ENCODE measurements around the gene PPP3CB. TPM values are rescaled to one million over a fixed set of nuclear protein-coding genes. Genes with fewer than 3 reads are reported as not detected.

PPP3CB gene
- total and polyA plus RNA-seq, 7 experiments from 2014 or later = 6.2 to 44.5 (median 34.9) TPM

GRCh38 chr10:73416571-73416970, 79.3 kb downstream of the PPP3CB start:
- DNase-seq = no peak
- Mint-ChIP-seq H3K27me3 (peaks cover 0 to 4% (median 0%) of the 10 kb centered on the region in 5 donors), H3K27ac (no peak overlapping the region), H3K4me1 (peaks cover 17 to 31% (median 28%) of the 10 kb centered on the region in 7 donors), H3K36me3 (peaks cover 0 to 2% (median 0%) of the 10 kb centered on the region in 5 donors), H3K9me3 (no peaks in the 10 kb centered on the region), H3K4me3 (no peak overlapping the region)
- Histone ChIP-seq H3K27me3 (ENCODE audit: control insufficient read depth in 2 of 2, insufficient read depth in 2 of 2, low read length in 2 of 2) (no peaks in the 10 kb centered on the region), H3K27ac (ENCODE audit: low read depth, low read length) (no peak overlapping the region), H3K4me3 (ENCODE audit: low read length) (no peak overlapping the region), H3K36me3 (ENCODE audit: control insufficient read depth in 2 of 3, insufficient read depth in 3 of 3, low read length in 3 of 3) (peaks cover 0 to 8% (median 0%) of the 10 kb centered on the region in 3 experiments), H3K9me3 (ENCODE audit: control insufficient read depth in 2 of 3, low read length in 3 of 3) (no peaks in the 10 kb centered on the region), H3K4me1 (ENCODE audit: control insufficient read depth in 2 of 2, insufficient read depth in 2 of 2, low read length in 2 of 2) (peaks cover 5 to 10% of the 10 kb centered on the region in 2 donors)
- POLR2A ChIA-PET = interaction anchor here (0.7 kb wide), 1 partner anchor 79 kb away, joined by 5 read pairs; no protein-coding TSS in a partner anchor
- CTCF ChIA-PET = no interaction called here
- intact Hi-C loops (cut with micrococcal nuclease) = loop anchor here (10.0 kb wide), 3 partner anchors 358 to 1062 kb away; partner anchors contain the start of genes CAMK2G (in 1 of the 2) and DNAJB12 (in 1 of the 2)
- no peak for ATAC-seq

GRCh38 chr10:73414230-73414945, 81.4 kb downstream of the PPP3CB start:
- POLR2A ChIA-PET = interaction anchor here (0.5 to 3.3 kb wide), 5 partner anchors 8 to 358 kb away, joined by 3 to 22 read pairs (median 4); partner anchors contain the start of gene PPP3CB
- Histone ChIP-seq H3K9me3 (ENCODE audit: control insufficient read depth in 2 of 3, low read length in 3 of 3) (no peaks in the 10 kb centered on the region), H3K4me3 (ENCODE audit: low read length) (peak overlapping the region; percentile 78), H3K27ac (ENCODE audit: low read depth, low read length) (peak overlapping the region; percentile 98), H3K27me3 (ENCODE audit: control insufficient read depth in 2 of 2, insufficient read depth in 2 of 2, low read length in 2 of 2) (no peaks in the 10 kb centered on the region), H3K36me3 (ENCODE audit: control insufficient read depth in 2 of 3, insufficient read depth in 3 of 3, low read length in 3 of 3) (peaks cover 0 to 8% (median 0%) of the 10 kb centered on the region in 3 experiments), H3K4me1 (ENCODE audit: control insufficient read depth in 2 of 2, insufficient read depth in 2 of 2, low read length in 2 of 2) (peaks cover 5 to 13% of the 10 kb centered on the region in 2 donors)
- ATAC-seq = peak; percentile 29
- peaks cover 32 to 53% (median 46%) of the 10 kb centered on the region in 7 donors for H3K4me1 Mint-ChIP-seq
- peak overlapping the region; percentile 82 to 97 (median 90) for H3K4me3 Mint-ChIP-seq
- intact Hi-C loops (cut with micrococcal nuclease) = loop anchor here (1.0 to 10.0 kb wide), 11 partner anchors 56 to 1818 kb away; partner anchors contain the start of genes CFAP70 (in 2 of the 2), MRPS16 (in 2 of the 2), SEC24C (in 2 of the 2) and CAMK2G (in 1 of the 2)
- peak overlapping the region; percentile 51 to 92 (median 82) for H3K27ac Mint-ChIP-seq
- peak in 6 of 9 donors; percentile 6 to 30 (median 20) for DNase-seq
- peaks cover 0 to 4% (median 0%) of the 10 kb centered on the region in 5 donors for H3K27me3 Mint-ChIP-seq
- peaks cover 0 to 2% (median 0%) of the 10 kb centered on the region in 11 donors for H3K9me3 Mint-ChIP-seq
- CTCF ChIA-PET = no interaction called here
- peaks cover 0 to 10% (median 0%) of the 10 kb centered on the region in 5 donors for H3K36me3 Mint-ChIP-seq

DNA sequence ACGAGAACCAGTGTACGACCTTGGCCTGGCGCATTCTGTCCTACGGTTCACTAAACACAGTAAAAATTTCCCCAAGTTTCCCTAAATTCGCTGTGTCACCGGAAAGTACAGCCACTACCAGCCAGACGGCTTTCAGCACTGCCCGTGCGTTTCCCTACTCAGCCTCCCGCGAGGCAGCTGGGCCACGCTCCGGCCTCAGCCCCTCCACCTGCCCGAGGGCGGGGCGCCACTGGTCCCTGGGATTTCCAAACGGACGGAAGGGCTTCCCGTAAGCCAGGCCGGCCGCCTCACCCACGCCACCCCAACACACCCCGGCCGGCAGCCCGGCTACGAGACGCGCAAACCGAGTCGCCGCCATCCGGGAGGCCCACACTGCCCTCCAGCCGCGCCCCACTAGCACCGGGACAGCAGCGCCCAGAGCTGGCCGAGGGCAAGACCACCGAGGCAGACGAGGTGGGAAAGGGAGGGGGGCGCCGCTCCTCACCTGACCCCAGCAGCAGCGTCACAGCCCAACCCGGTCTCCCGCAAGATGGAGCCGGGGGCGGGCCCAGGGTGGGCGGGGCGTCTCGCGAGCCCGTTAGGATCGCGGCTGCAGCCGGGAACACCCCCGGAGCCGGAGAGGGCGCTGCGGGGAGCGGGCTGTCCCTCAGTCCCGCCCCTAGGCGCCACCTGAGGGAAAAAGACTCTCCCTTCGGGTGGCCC, 82.1 kb downstream of the PPP3CB start, which contains the start of gene ANXA7:
Gene ANXA7 (minus strand): TSS at position 531 of the 702 bp plus-strand sequence. CDS start 13,202 bp downstream, outside the sequence.
- ChIA-PET CTCF (interaction anchor here (0.6 to 1.1 kb wide), 2 partner anchors 18 to 19 kb away, joined by 3 to 4 read pairs; no protein-coding TSS in a partner anchor), POLR2A (interaction anchor here (0.5 to 3.3 kb wide), 12 partner anchors 10 to 1048 kb away, joined by 3 to 22 read pairs (median 4); partner anchors contain the start of genes CFAP70, MRPS16 and PPP3CB)
- Mint-ChIP-seq H3K27me3 (peaks cover 0 to 4% (median 0%) of the 10 kb centered on the region in 5 donors), H3K36me3 (peaks cover 0 to 10% (median 0%) of the 10 kb centered on the region in 5 donors), H3K4me3 (peak within 1 kb of the TSS; percentile 82 to 97 (median 94)), H3K9me3 (peaks cover 0 to 2% (median 0%) of the 10 kb centered on the region in 11 donors), H3K4me1 (peaks cover 39 to 60% (median 53%) of the 10 kb centered on the region in 7 donors), H3K27ac (peak within 1 kb of the TSS; percentile 83 to 95 (median 90))
- H3K9me3 ChIP-seq (ENCODE audit: control insufficient read depth in 2 of 3, low read length in 3 of 3) = no peaks in the 10 kb centered on the region
- H3K27me3 ChIP-seq (ENCODE audit: control insufficient read depth in 2 of 2, insufficient read depth in 2 of 2, low read length in 2 of 2) = no peaks in the 10 kb centered on the region
- H3K36me3 ChIP-seq (ENCODE audit: control insufficient read depth in 2 of 3, insufficient read depth in 3 of 3, low read length in 3 of 3) = peaks cover 0 to 8% (median 0%) of the 10 kb centered on the region in 3 experiments
- peak within 1 kb of the TSS; percentile 98 for H3K27ac ChIP-seq (ENCODE audit: low read depth, low read length)
- peaks cover 8 to 16% of the 10 kb centered on the region in 2 donors for H3K4me1 ChIP-seq (ENCODE audit: control insufficient read depth in 2 of 2, insufficient read depth in 2 of 2, low read length in 2 of 2)
- peak; percentile 99 for ATAC-seq
- peak within 1 kb of the TSS; percentile 78 for H3K4me3 ChIP-seq (ENCODE audit: low read length)
- peak; percentile 78 to 93 (median 85) for DNase-seq
- intact Hi-C loops (cut with micrococcal nuclease) = loop anchor here (1.0 to 10.0 kb wide), 11 partner anchors 55 to 1819 kb away; partner anchors contain the start of genes CFAP70 (in 2 of the 2), MRPS16 (in 2 of the 2), SEC24C (in 2 of the 2) and CAMK2G (in 1 of the 2)

DNA sequence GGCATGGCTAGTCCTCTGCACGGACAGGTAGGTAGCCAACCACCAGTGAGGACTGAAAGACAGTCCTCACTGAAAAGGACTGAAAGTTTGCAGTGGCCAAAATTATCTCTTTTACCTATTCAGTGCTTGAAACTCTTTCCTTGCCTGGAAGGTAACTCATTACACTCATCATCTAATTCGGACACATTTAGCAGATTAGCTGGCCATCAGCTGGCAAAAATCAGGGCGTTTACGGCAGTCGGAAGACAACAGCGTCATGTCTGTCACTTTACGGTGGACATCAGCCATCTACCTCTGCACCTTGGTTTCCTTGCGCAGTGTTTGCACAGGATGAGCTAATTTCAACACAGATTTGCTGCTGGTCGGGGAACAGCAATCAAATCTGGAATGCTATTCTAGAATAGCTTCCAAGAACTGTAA, 82.7 kb downstream of the PPP3CB start:
- no peaks in the 10 kb centered on the region for H3K27me3 ChIP-seq (ENCODE audit: control insufficient read depth in 2 of 2, insufficient read depth in 2 of 2, low read length in 2 of 2)
- peaks cover 0 to 10% (median 0%) of the 10 kb centered on the region in 5 donors for H3K36me3 Mint-ChIP-seq
- H3K4me1 ChIP-seq (ENCODE audit: control insufficient read depth in 2 of 2, insufficient read depth in 2 of 2, low read length in 2 of 2) = peaks cover 8 to 16% of the 10 kb centered on the region in 2 donors
- H3K9me3 ChIP-seq (ENCODE audit: control insufficient read depth in 2 of 3, low read length in 3 of 3) = no peaks in the 10 kb centered on the region
- H3K4me1 Mint-ChIP-seq = peaks cover 41 to 63% (median 58%) of the 10 kb centered on the region in 7 donors
- ATAC-seq = peak; percentile 39
- H3K36me3 ChIP-seq (ENCODE audit: control insufficient read depth in 2 of 3, insufficient read depth in 3 of 3, low read length in 3 of 3) = peaks cover 0 to 8% (median 0%) of the 10 kb centered on the region in 3 experiments
- H3K9me3 Mint-ChIP-seq = peaks cover 0 to 2% (median 0%) of the 10 kb centered on the region in 11 donors
- DNase-seq = peak in 4 of 9 donors; percentile 36 to 61 (median 55)
- H3K27me3 Mint-ChIP-seq = peaks cover 0 to 4% (median 0%) of the 10 kb centered on the region in 5 donors
- ChIA-PET POLR2A (interaction anchor here (0.5 to 3.3 kb wide), 14 partner anchors 10 to 1049 kb away, joined by 3 to 22 read pairs (median 4); partner anchors contain the start of genes CFAP70, MRPS16 and PPP3CB), CTCF (interaction anchor here (0.6 to 1.1 kb wide), 2 partner anchors 18 kb away, joined by 3 to 4 read pairs; no protein-coding TSS in a partner anchor)
- peak overlapping the region; percentile 78 for H3K4me3 ChIP-seq (ENCODE audit: low read length)
- peak overlapping the region; percentile 98 for H3K27ac ChIP-seq (ENCODE audit: low read depth, low read length)
- H3K4me3 Mint-ChIP-seq = peak overlapping the region; percentile 82 to 97 (median 94)
- intact Hi-C loops (cut with micrococcal nuclease) = loop anchor here (1.0 to 10.0 kb wide), 6 partner anchors 212 to 1819 kb away; partner anchors contain the start of genes SEC24C (in 2 of the 2), CAMK2G (in 1 of the 2) and DNAJB12 (in 1 of the 2)
- peak overlapping the region; percentile 83 to 95 (median 90) for H3K27ac Mint-ChIP-seq

GRCh38 chr10:73410897-73411296, 84.9 kb downstream of the PPP3CB start:
- DNase-seq (no peak), ATAC-seq (no peak)
- Histone ChIP-seq H3K4me3 (ENCODE audit: low read length) (no peak overlapping the region), H3K27ac (ENCODE audit: low read depth, low read length) (no peak overlapping the region), H3K9me3 (ENCODE audit: control insufficient read depth in 2 of 3, low read length in 3 of 3) (no peaks in the 10 kb centered on the region), H3K36me3 (ENCODE audit: control insufficient read depth in 2 of 3, insufficient read depth in 3 of 3, low read length in 3 of 3) (peaks cover 0 to 16% (median 3%) of the 10 kb centered on the region in 3 experiments), H3K27me3 (ENCODE audit: control insufficient read depth in 2 of 2, insufficient read depth in 2 of 2, low read length in 2 of 2) (no peaks in the 10 kb centered on the region), H3K4me1 (ENCODE audit: control insufficient read depth in 2 of 2, insufficient read depth in 2 of 2, low read length in 2 of 2) (peaks cover 8 to 16% of the 10 kb centered on the region in 2 donors)
- CTCF ChIA-PET = no interaction called here
- intact Hi-C loops (cut with micrococcal nuclease) = loop anchor here (5.0 to 10.0 kb wide), 5 partner anchors 331 to 1821 kb away; partner anchors contain the start of genes SEC24C (in 2 of the 2), CAMK2G (in 1 of the 2) and DNAJB12 (in 1 of the 2)
- peak overlapping the region in 8 of 10 donors; percentile 4 to 89 (median 56) for H3K4me3 Mint-ChIP-seq
- H3K36me3 Mint-ChIP-seq = peaks cover 0 to 16% (median 7%) of the 10 kb centered on the region in 5 donors
- POLR2A ChIA-PET = interaction anchor here (0.9 to 1.2 kb wide), 2 partner anchors 10 to 18 kb away, joined by 3 to 5 read pairs; no protein-coding TSS in a partner anchor
- no peak overlapping the region for H3K27ac Mint-ChIP-seq
- peaks cover 0 to 2% (median 0%) of the 10 kb centered on the region in 11 donors for H3K9me3 Mint-ChIP-seq
- H3K4me1 Mint-ChIP-seq = peaks cover 45 to 85% (median 77%) of the 10 kb centered on the region in 7 donors
- peaks cover 0 to 4% (median 0%) of the 10 kb centered on the region in 5 donors for H3K27me3 Mint-ChIP-seq

Measured in naive thymus-derived CD4-positive, alpha-beta T cell (primary cell).